ENCODE measurements around the gene TMEM266.

Gene TMEM266

GRCh38 chr15:76180321-76180720, 120.5 kb downstream of the TMEM266 start:
- DNase-seq (ENCODE audit: extremely low read depth in 1 of 2, low read depth in 1 of 2): no peak

- peak in 1 of 2 donors; percentile 25 for DNase-seq (ENCODE audit: extremely low read depth in 1 of 2, low read depth in 1 of 2)
These were observed 121.9 kb downstream of the TMEM266 start for GRCh38 chr15:76181705-76182107.

- no peak for DNase-seq (ENCODE audit: extremely low read depth in 1 of 2, low read depth in 1 of 2)
These were observed 124.3 kb downstream of the TMEM266 start for GRCh38 chr15:76183930-76184649.

GRCh38 chr15:76184650-76185035, 124.9 kb downstream of the TMEM266 start:
- no peak for DNase-seq (ENCODE audit: extremely low read depth in 1 of 2, low read depth in 1 of 2)

GRCh38 chr15:76185716-76186115, 125.9 kb downstream of the TMEM266 start:
- DNase-seq (ENCODE audit: extremely low read depth in 1 of 2, low read depth in 1 of 2): no peak

- no peak for DNase-seq (ENCODE audit: extremely low read depth in 1 of 2, low read depth in 1 of 2)
These were observed 127.4 kb downstream of the TMEM266 start for GRCh38 chr15:76187163-76187562.

GRCh38 chr15:76189106-76189505, 129.3 kb downstream of the TMEM266 start:
- no peak for DNase-seq (ENCODE audit: extremely low read depth in 1 of 2, low read depth in 1 of 2)

GRCh38 chr15:76190070-76190564, 130.3 kb downstream of the TMEM266 start:
- no peak for DNase-seq (ENCODE audit: extremely low read depth in 1 of 2, low read depth in 1 of 2)

GRCh38 chr15:76190751-76191538, 131.2 kb downstream of the TMEM266 start:
- DNase-seq (ENCODE audit: extremely low read depth in 1 of 2, low read depth in 1 of 2): peak; percentile 40 to 50

- no peak for DNase-seq (ENCODE audit: extremely low read depth in 1 of 2, low read depth in 1 of 2)
These were observed 131.9 kb downstream of the TMEM266 start for GRCh38 chr15:76191539-76192244.

- DNase-seq (ENCODE audit: extremely low read depth in 1 of 2, low read depth in 1 of 2): no peak
These were observed 132.9 kb downstream of the TMEM266 start for GRCh38 chr15:76192715-76193114.

- no peak for DNase-seq (ENCODE audit: extremely low read depth in 1 of 2, low read depth in 1 of 2)
These were observed 134.1 kb downstream of the TMEM266 start for GRCh38 chr15:76193934-76194333.

GRCh38 chr15:76195506-76196268, 135.9 kb downstream of the TMEM266 start:
- no peak for DNase-seq (ENCODE audit: extremely low read depth in 1 of 2, low read depth in 1 of 2)

GRCh38 chr15:76196269-76197231, 136.8 kb downstream of the TMEM266 start:
- no peak for DNase-seq (ENCODE audit: extremely low read depth in 1 of 2, low read depth in 1 of 2)

GRCh38 chr15:76197703-76198455, 138.1 kb downstream of the TMEM266 start:
- no peak for DNase-seq (ENCODE audit: extremely low read depth in 1 of 2, low read depth in 1 of 2)

GRCh38 chr15:76198456-76199105, 138.8 kb downstream of the TMEM266 start:
- no peak for DNase-seq (ENCODE audit: extremely low read depth in 1 of 2, low read depth in 1 of 2)

GRCh38 chr15:76199106-76200082, 139.6 kb downstream of the TMEM266 start:
- DNase-seq (ENCODE audit: extremely low read depth in 1 of 2, low read depth in 1 of 2): no peak
